ENCODE data around the gene DUSP22.
"Not testable (repeated sequence)": the region's sequence is repeated elsewhere in the genome, so short reads cannot be mapped to it uniquely, and the experiment has no call there.

Gene DUSP22

GRCh38 chr6:376827-377640 lies 84.7 kb downstream of the DUSP22 start:
- no peak for FAIRE-seq
- DNase-seq (ENCODE audit: insufficient read length) = no peak
- TF ChIP-seq TAF1 (IDR thresholded peaks at IDR 0.05; ENCODE audit: borderline replicate concordance, low read depth, low read length) (no peak), POLR2A (IDR thresholded peaks at IDR 0.05; ENCODE audit: low read depth, low read length) (no peak), POLR2AphosphoS5 (IDR thresholded peaks at IDR 0.05; ENCODE audit: low read depth, low read length) (no peak)

DNA sequence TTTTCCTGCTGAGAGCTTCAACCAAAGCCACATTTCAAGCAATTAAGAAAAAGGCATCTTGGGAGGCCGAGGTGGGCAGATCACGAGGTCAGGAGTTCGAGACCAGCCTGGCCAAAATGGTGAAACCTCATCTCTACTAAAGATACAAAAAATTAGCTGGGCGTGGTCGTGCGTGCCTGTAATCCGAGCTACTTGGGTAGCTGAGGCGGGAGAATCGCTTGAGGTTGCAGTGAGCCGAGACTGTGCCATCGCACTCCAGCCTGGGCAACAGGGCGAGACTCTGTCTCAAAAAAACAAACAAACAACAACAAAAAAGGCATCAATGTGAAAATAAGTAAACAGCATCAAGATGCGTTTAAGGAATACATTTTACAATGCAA lies 85.3 kb downstream of the DUSP22 start:
- not testable (repeated sequence) for FAIRE-seq; DNase-seq (ENCODE audit: insufficient read length)

DNA sequence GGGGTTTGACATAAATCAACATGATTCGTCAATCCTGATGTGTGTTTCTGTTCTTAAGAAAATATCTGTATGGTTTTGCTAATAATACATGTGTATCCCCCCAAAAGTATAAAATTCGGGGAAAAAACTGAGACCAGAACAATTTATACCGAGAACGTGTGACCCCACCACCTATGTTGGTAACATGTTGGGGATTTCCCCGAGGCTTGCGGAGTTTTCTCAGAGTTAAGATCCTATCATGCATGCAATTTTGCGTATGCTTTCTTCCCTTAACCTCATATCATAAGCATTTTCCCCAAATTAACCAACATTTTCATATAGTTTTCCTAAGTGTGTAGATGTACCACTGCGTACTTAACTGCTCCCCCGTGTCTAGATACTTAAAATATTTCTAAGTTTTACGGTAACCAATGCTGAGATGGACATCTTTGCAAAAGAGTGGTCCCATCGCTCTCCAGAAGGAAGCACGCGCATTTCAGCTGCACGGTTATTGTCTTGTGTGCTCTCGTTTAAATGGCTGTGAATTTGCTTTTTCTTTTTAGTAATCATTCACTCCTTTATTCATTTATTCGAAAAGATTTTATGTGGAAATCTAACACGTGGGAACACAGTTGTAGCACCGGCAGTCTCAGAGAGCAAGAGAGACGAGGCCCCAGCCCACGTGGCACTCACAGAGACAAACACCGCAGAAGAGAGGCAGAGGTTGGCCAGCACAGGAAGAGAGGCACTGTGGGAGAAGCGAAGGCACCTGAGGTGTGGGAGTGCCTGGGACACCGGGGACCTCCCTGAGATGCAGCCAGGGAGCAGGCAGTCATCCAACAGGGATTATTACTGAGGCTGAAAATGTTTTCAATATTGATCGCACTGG lies 86.0 kb downstream of the DUSP22 start:
- DNase-seq (ENCODE audit: insufficient read length) (no peak), FAIRE-seq (peak; percentile 88)
- TF ChIP-seq TAF1 (IDR thresholded peaks at IDR 0.05; ENCODE audit: borderline replicate concordance, low read depth, low read length) (no peak), POLR2AphosphoS5 (IDR thresholded peaks at IDR 0.05; ENCODE audit: low read depth, low read length) (no peak), POLR2A (IDR thresholded peaks at IDR 0.05; ENCODE audit: low read depth, low read length) (no peak)

DNA sequence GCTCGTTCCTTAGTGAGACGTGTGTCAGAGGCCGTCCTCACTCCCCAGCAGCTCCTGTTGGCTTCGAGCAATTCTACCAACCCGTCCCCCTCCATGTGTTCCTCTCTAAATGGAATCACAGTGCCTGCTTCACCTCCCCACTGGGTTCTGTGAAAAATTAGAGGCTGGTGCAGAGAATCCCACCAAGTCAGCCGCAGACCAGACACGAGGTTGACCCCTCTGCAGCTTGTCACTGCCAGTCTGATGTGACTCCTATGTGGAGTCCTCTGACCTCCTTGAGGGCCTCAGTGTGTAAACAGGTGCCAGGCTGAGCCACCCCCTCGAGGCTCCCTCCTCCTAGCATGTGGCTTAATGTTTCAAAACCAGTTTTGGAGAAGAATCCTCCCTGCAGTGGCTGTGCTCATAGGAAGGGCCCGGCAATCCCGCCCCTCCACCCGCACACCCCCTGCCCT lies 86.7 kb downstream of the DUSP22 start:
- FAIRE-seq = peak; percentile 30
- TF ChIP-seq POLR2A (IDR thresholded peaks at IDR 0.05; ENCODE audit: low read depth, low read length) = no peak
- TF ChIP-seq TAF1 (IDR thresholded peaks at IDR 0.05; ENCODE audit: borderline replicate concordance, low read depth, low read length) = no peak
- TF ChIP-seq POLR2AphosphoS5 (IDR thresholded peaks at IDR 0.05; ENCODE audit: low read depth, low read length) = no peak
- DNase-seq (ENCODE audit: insufficient read length) = no peak

DNA sequence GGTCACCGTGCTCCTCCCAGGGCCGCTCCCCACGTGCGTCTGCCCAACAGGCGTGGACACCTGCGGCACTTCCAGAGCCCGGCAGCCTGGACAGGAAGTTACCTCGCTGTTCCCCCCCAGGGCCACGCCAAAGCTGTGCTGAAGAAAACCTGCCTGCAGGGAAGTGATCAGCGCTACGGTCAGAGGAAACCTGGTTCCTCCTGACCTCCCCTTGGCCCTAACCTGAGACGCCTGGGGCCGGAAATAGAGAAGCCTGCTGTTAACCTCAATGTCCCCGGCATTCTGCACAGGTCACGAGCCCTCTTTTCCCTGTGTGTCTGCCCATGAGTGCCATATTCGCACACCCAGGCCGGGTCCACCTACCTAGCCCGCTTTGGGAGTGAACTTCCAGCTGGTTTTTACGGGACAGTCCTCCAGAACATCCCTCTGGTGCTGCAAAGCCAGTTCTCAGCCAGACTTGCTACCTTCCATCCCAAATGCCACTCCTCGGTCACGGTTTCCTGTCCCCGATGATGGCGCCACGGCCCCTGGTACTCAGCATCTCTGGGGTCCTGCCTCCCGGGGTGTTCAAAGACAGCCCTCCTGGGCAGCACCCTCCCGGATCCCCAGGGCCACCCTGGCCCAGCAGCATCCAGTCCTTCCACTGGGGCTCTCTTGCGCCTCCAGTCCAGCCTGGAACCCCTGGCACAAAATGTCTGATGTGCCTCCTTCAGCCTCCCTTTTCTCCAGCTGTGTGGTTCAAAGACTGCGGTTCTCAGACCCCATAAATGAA lies 87.3 kb downstream of the DUSP22 start:
- FAIRE-seq (peak; percentile 14), DNase-seq (ENCODE audit: insufficient read length) (no peak)
- TF ChIP-seq TAF1 (IDR thresholded peaks at IDR 0.05; ENCODE audit: borderline replicate concordance, low read depth, low read length) = no peak
- TF ChIP-seq POLR2AphosphoS5 (IDR thresholded peaks at IDR 0.05; ENCODE audit: low read depth, low read length) = no peak
- no peak for TF ChIP-seq POLR2A (IDR thresholded peaks at IDR 0.05; ENCODE audit: low read depth, low read length)

DNA sequence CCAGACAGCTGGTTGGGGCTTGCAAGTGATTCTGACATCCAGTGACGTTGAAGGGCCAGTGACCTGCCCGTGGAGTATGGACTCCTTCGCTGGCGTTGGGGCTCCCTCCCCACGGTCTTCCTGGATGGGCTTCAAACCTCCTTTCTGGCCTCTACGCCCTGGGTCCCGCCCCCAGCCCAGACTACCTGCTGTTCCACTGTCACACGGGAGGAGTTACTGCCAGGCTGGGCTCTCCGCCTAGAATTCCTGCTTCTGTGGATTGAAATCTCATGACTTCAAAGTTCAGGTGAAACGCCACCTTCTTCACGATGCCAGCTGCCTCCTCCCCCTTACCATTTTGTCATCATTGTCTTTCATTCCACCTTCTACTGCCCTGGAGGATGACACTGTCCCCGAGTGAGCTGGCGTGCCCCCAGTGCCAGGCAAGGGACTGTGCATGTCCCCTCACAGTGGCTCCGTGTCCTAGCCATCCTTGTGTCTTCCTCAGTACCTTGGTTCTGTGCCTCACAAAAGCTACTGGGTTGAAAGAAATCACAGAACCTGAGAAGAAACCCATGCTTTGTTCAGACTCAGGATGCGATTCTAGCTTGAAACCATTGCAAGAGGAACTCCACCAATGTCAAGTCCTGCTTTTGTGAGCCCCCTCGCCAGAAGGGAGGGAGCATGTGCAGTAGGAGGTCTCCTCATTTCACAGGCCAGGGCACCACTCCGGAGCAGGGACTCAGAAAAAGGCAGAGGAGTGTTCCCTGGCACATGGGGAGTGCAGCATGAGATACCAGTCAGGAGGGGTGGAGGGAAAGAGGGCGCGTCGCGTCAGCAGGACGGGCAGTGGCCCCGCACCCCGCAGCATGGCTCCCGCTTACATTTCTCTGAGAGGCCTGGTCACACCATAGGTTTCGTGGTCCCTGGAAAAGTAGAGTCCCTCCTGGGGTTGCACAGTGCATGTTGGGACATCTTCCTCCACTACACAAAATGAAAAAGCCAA lies 88.2 kb downstream of the DUSP22 start:
- DNase-seq (ENCODE audit: insufficient read length) = no peak
- peak; percentile 40 for FAIRE-seq
- TF ChIP-seq POLR2A (IDR thresholded peaks at IDR 0.05; ENCODE audit: low read depth, low read length) (no peak), POLR2AphosphoS5 (IDR thresholded peaks at IDR 0.05; ENCODE audit: low read depth, low read length) (no peak), TAF1 (IDR thresholded peaks at IDR 0.05; ENCODE audit: borderline replicate concordance, low read depth, low read length) (no peak)

DNA sequence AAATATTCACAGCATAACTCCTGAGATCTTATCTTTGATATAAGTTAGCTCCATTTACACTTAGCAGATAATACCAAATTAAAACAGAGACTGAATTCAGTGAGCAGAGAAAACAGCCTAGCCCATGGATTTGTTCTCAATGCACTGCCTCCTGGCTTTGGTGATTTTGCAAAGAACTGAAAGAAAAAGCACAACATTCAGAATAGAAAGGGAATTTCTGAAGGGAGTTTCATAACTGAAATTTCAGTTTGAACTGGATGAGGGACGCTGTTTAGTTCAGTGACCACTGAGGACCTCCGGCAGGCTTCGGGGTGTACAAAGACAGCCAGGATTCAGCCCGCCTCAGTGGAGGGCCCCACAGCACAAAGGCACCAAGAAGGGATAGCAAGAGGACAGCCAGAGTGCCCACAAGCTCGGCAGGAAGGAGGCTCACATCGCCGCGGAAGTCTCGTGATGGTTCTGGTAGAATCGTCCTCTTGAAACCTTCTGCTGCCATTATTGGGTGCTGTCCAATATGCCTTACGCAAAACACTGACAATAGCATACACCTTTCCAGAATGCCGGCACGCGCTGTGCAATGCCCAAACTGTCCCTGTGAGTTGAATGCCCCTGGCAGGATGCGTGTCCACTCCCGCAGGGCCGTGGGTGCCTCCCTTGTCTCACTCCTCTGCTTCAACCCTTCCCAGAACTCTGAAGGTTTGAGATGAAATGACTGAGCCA lies 89.6 kb downstream of the DUSP22 start:
- DNase-seq (ENCODE audit: insufficient read length) (no peak), FAIRE-seq (peak; percentile 83)
- TF ChIP-seq POLR2A (IDR thresholded peaks at IDR 0.05; ENCODE audit: low read depth, low read length) (no peak), POLR2AphosphoS5 (IDR thresholded peaks at IDR 0.05; ENCODE audit: low read depth, low read length) (no peak), TAF1 (IDR thresholded peaks at IDR 0.05; ENCODE audit: borderline replicate concordance, low read depth, low read length) (no peak)

DNA sequence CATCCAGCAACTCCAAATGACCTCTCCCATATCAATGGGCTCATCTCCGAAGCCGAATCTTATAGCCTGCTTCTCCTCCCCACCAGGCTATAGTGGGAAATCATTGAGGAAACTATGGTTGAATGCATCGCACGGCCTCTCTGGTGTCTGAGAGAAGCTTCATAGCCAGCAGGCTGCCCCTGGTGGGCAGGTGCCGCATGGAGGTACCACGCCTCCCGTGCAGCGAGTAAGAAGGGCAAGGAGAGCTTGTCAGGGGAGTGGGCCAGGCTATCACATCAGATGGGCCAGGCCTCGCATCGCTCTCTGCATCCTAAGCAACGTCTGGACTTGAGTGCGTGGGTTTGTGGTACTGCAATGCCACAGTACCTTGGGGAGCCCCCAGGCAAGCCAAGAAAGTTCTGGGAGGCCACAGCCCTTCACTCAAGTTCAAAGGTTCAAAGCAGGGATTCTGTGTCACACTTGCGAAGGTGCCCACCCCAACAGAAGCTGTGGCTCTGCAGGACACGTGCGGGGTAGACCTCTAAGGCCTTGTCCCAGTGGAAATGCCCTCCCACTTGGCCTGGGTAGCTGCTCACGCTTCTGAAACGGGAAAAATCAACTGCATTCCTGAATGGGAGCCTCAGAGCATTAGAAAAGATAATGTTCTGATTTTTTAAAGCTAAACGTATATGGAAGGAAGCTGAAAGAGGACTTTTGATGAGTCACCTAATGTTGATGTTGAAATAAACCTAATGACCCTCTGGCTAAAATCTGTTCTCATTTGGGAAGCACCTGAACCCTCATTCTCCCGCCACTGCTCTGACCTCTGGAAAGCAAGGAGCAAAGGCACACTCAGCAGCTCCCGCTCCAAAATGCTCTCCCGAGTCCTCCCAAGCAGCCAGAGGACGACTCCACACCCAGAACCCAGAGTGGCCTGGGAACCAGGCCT lies 90.9 kb downstream of the DUSP22 start:
- FAIRE-seq = no peak
- DNase-seq (ENCODE audit: insufficient read length) = no peak
- TF ChIP-seq POLR2A (IDR thresholded peaks at IDR 0.05; ENCODE audit: low read depth, low read length) = no peak
- TF ChIP-seq POLR2AphosphoS5 (IDR thresholded peaks at IDR 0.05; ENCODE audit: low read depth, low read length) = no peak
- TF ChIP-seq TAF1 (IDR thresholded peaks at IDR 0.05; ENCODE audit: borderline replicate concordance, low read depth, low read length) = no peak

DNA sequence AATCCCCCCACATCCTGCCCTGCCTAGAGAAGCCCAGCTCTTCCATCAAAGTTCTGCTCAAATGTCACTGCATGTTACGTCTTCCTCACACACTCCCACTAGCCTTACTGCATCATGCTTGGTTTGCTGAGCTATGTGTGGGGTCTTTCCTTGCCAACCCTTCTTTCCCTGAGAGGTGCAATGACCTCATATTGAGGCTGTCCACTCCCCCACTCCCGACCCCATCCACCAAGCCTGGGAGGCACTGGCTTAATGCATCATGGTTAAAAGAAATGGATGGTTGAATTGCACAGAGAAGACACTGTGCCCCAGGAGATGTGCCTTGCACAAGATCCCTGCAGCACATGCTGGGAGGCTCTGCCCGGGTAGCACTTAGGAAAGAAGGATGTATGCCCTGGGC lies 91.6 kb downstream of the DUSP22 start:
- no peak for FAIRE-seq
- no peak for DNase-seq (ENCODE audit: insufficient read length)
- TF ChIP-seq POLR2AphosphoS5 (IDR thresholded peaks at IDR 0.05; ENCODE audit: low read depth, low read length) (no peak), POLR2A (IDR thresholded peaks at IDR 0.05; ENCODE audit: low read depth, low read length) (no peak), TAF1 (IDR thresholded peaks at IDR 0.05; ENCODE audit: borderline replicate concordance, low read depth, low read length) (no peak)
